Stomach (tissue), 9 donors: Measurements from ENCODE around the gene AJAP1. TPM values are rescaled to one million over a fixed set of nuclear protein-coding genes. Genes with fewer than 3 reads are reported as not detected.

Source experiments
- DNase-seq, 2 donors: peaks; one replicate each; pipeline versions ENCODE4 v3.0.0 to v3.0.0-alpha.2; 2013 to 2019
- H3K27ac ChIP-seq, 5 donors: fragments of 200-600 bp in 4 of 5; sonication (generic) in 4 of 5; one replicate each; pipeline ENCODE4 v1.5.1; 2013 to 2019; ENCODE audit warnings: mild to moderate bottlenecking in 1 of 5, moderate library complexity in 1 of 5
- H3K27me3 ChIP-seq, 3 donors: fragments of 200-600 bp; sonication (generic); one replicate each; pipeline ENCODE4 v1.5.1; 2017 to 2019; ENCODE audit warnings: mixed run types in 1 of 3
- H3K36me3 ChIP-seq, 4 donors: fragments of 200-600 bp; sonication (generic); 1 replicate in 3 of 4; 2 replicates in 1 of 4; pipeline ENCODE4 v1.5.1; 2016 to 2019
- H3K4me1 ChIP-seq, 4 donors: fragments of 200-600 bp; sonication (generic); one replicate each; pipeline ENCODE4 v1.5.1; 2016 to 2019
- H3K4me3 ChIP-seq, 4 donors: fragments of 200-600 bp; sonication (generic) in 3 of 4; one replicate each; pipeline ENCODE4 v1.5.1; 2016 to 2019; ENCODE audit warnings: mild to moderate bottlenecking in 1 of 4
- H3K9me3 ChIP-seq, 4 donors: fragments of 200-600 bp; sonication (generic); one replicate each; pipeline ENCODE4 v1.5.1; 2016 to 2019
- EP300 ChIP-seq: sonication (generic); formaldehyde crosslinking; IDR thresholded peaks from one replicate; pipeline ENCODE4 v1.6.1; 2017; ENCODE audit warnings: antibody characterized with exemption
- POLR2A ChIP-seq, 4 donors: fragments of 450-650 bp; IDR thresholded peaks; one replicate each; pipeline ENCODE4 v1.6.1; 2016; ENCODE audit warnings: antibody characterized with exemption in 4 of 4, control low read depth in 2 of 4, mild to moderate bottlenecking in 1 of 4, moderate library complexity in 1 of 4
- POLR2AphosphoS5 ChIP-seq, 3 donors: sonication (generic); formaldehyde crosslinking; IDR thresholded peaks; one replicate each; pipeline ENCODE4 v1.6.1; 2016; ENCODE audit warnings: antibody characterized with exemption in 3 of 3
- WGBS, 5 donors: extraction: QIAGEN DNeasy Blood & Tissue Kit in 3 of 5; methylation state at CpG; one replicate each; pipeline versions ENCODE4 v1.1.5 to v1.1.7; 2013 to 2018; 5-methylcytosine and 5-hydroxymethylcytosine counted together
- intact Hi-C: fragments of 100-400 bp; cut with DNase I; formaldehyde crosslinking; loops from one replicate; pipeline ENCODE4 v1.15.1; 2023; ENCODE audit warnings: low total_unique reads
- polyA plus RNA-seq, 3 donors: library from polyadenylated mRNA; stranded (reverse); fragments of 200-250 nt; gene quantifications; one replicate each; pipeline ENCODE4 v1.2.3, GENCODE V29; 2013
- total RNA-seq, 5 donors: library from RNA; depleted of rRNA; stranded (reverse); fragments of >200 nt; gene quantifications; one replicate each; pipeline versions ENCODE4 v1.1.0 to v1.2.3, GENCODE V29; 2014 to 2016
- TF ChIP-seq, protein P1 (sequence below), 7 experiments: fragments of 450-650 bp in 4 of 7; fragments of 200-600 bp in 3 of 7; sonication (generic) in 3 of 7; IDR thresholded peaks; one replicate each; pipeline ENCODE4 v1.5.1; 2016 to 2019; ENCODE audit warnings: antibody characterized with exemption in 7 of 7, control low read depth in 2 of 7, mild to moderate bottlenecking in 1 of 7
- donor health status: healthy with polysubstance abuse.
- donor health status: Bipolar disorder and iron deficiency.
- donor health status: healthy.

AJAP1 gene
- total and polyA plus RNA-seq, 8 donors: 0.10 to 1.1 (median 0.14) TPM; not detected in 3

DNA sequence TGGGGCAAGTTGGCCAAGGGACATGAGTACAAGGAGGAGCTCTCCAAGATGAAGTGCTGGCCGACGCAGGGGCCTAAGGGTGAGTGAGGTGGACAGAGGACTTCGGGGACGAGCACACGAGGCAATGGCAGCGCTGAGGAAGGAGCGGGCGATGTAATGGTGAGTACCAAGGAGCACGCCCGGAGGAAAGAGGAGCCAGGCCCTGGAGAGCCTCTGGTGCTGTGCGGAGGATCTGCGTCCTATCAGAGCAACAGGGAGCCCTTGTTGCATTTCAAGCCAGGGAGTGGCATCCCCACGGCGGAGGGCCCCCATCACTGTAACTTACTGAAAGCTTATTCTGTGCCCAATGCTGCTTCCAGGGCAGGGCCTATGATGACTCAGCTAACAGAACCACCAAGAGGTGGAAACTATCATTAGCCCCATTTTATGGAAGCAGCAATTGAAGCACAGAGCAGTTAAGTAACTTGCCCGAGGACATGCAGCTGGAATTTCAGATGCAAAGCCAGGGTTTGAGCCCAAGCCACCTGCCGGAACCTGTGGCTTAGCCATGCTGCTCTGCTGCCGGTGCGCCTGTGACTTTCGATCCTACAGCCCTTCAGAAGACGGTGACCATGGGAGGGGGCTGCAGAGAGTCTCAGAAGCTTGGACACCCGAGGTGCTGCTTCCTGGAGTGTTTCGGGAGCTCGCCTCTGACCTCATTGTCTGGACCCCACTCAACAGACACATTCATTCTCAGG is 17.6 kb upstream of the AJAP1 start:
- 77 to 90% (median 89%) methylated on average over 21 to 23 of the region's 23 CpGs for WGBS, 5 donors
- Histone ChIP-seq H3K27me3 (peaks cover 0 to 32% (median 0%) of the 10 kb centered on the region in 3 donors), H3K27ac (no peak overlapping the region), H3K4me1 (no peaks in the 10 kb centered on the region), H3K4me3 (no peak overlapping the region), H3K9me3 (no peaks in the 10 kb centered on the region), H3K36me3 (no peaks in the 10 kb centered on the region)
- TF ChIP-seq POLR2A (IDR thresholded peaks at IDR 0.05) (no peak), POLR2AphosphoS5 (IDR thresholded peaks at IDR 0.05) (no peak), EP300 (no peak)
- TF ChIP-seq, protein P1, sequence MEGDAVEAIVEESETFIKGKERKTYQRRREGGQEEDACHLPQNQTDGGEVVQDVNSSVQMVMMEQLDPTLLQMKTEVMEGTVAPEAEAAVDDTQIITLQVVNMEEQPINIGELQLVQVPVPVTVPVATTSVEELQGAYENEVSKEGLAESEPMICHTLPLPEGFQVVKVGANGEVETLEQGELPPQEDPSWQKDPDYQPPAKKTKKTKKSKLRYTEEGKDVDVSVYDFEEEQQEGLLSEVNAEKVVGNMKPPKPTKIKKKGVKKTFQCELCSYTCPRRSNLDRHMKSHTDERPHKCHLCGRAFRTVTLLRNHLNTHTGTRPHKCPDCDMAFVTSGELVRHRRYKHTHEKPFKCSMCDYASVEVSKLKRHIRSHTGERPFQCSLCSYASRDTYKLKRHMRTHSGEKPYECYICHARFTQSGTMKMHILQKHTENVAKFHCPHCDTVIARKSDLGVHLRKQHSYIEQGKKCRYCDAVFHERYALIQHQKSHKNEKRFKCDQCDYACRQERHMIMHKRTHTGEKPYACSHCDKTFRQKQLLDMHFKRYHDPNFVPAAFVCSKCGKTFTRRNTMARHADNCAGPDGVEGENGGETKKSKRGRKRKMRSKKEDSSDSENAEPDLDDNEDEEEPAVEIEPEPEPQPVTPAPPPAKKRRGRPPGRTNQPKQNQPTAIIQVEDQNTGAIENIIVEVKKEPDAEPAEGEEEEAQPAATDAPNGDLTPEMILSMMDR (IDR thresholded peaks at IDR 0.05): no peak
- intact Hi-C loops: no loop called here
- no peak for DNase-seq

GRCh38 chr1:4637616-4638344 is 16.6 kb upstream of the AJAP1 start:
- peak in 1 of 2 donors; percentile 16 for DNase-seq
- Histone ChIP-seq H3K27me3 (peaks cover 0 to 40% (median 0%) of the 10 kb centered on the region in 3 donors), H3K27ac (no peak overlapping the region), H3K4me3 (no peak overlapping the region), H3K9me3 (no peaks in the 10 kb centered on the region), H3K4me1 (no peaks in the 10 kb centered on the region), H3K36me3 (no peaks in the 10 kb centered on the region)
- intact Hi-C loops: no loop called here
- WGBS, 5 donors: 40 to 62% (median 54%) methylated on average over 30 to 34 of the region's 34 CpGs
- TF ChIP-seq, protein P1 (IDR thresholded peaks at IDR 0.05): no peak
- no peak for TF ChIP-seq POLR2AphosphoS5 (IDR thresholded peaks at IDR 0.05)
- no peak for TF ChIP-seq EP300
- TF ChIP-seq POLR2A (IDR thresholded peaks at IDR 0.05): no peak

DNA sequence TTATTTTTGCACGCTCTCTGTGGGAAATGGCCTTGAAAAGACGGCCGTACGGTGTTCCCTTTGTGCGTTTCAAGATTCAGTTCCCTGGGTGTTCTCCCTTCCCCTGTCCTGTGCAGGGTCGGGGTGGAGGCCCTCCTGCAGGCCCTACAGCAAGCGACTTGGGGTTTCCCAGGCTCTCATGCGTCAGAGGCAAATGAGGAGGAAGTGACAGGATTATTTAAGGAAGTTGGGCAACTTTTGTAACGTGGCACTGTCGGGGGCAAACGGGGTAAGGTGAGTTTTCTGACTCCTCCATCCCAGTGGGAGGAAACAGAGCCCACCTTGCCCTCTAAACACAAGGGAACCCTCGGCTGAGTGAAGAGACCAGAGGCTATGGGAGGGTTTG is 16.1 kb upstream of the AJAP1 start:
- 40 to 51% (median 45%) methylated on average over 12 of the region's 12 CpGs for WGBS, 5 donors
- TF ChIP-seq POLR2AphosphoS5 (IDR thresholded peaks at IDR 0.05): no peak
- TF ChIP-seq POLR2A (IDR thresholded peaks at IDR 0.05): no peak
- TF ChIP-seq EP300: no peak
- TF ChIP-seq, protein P1 (IDR thresholded peaks at IDR 0.05): no peak

DNA sequence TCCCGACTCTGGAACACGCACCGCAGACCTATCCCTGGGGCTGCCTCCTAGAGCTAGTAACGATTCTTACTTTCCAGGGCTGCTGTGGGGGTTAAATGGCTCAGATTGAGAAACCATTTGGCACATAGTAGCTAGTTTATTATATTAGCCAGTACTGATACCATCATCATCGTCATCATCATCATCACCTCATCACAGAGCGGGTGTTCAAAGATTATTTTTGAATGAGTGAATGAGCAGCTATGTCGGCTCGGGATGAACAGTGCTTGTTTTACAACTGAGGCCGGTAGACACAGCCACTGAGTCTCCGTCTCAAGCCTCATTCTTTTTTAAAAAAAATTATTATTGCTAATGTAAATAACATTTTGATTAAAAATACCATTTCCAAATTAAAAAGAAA is 13.5 kb upstream of the AJAP1 start:
- TF ChIP-seq POLR2A (IDR thresholded peaks at IDR 0.05): no peak
- intact Hi-C loops: no loop called here
- H3K9me3 ChIP-seq: no peaks in the 10 kb centered on the region
- no peak for DNase-seq
- no peak overlapping the region for H3K27ac ChIP-seq
- H3K4me3 ChIP-seq: no peak overlapping the region
- no peaks in the 10 kb centered on the region for H3K4me1 ChIP-seq
- peaks cover 0 to 58% (median 0%) of the 10 kb centered on the region in 3 donors for H3K27me3 ChIP-seq
- WGBS, 5 donors: 79 to 89% (median 82%) methylated on average over 10 of the region's 10 CpGs
- no peaks in the 10 kb centered on the region for H3K36me3 ChIP-seq

More for the DNA sequence above, 16.1 kb upstream of the AJAP1 start:
- Histone ChIP-seq H3K4me3 (no peak overlapping the region), H3K9me3 (no peaks in the 10 kb centered on the region), H3K27ac (no peak overlapping the region), H3K36me3 (no peaks in the 10 kb centered on the region), H3K27me3 (peaks cover 0 to 43% (median 0%) of the 10 kb centered on the region in 3 donors), H3K4me1 (no peaks in the 10 kb centered on the region)
- intact Hi-C loops: no loop called here
- no peak for DNase-seq
